ENCODE data around the gene CTNNA1. TPM values are rescaled to one million over a fixed set of nuclear protein-coding genes. Genes with fewer than 3 reads are reported as not detected.
A peak's percentile ranks its signal among the peaks of the same experiment; 100 is the strongest.

CTNNA1 gene
- total RNA-seq, 1 donor from 2014 or later, result 495 TPM

DNA sequence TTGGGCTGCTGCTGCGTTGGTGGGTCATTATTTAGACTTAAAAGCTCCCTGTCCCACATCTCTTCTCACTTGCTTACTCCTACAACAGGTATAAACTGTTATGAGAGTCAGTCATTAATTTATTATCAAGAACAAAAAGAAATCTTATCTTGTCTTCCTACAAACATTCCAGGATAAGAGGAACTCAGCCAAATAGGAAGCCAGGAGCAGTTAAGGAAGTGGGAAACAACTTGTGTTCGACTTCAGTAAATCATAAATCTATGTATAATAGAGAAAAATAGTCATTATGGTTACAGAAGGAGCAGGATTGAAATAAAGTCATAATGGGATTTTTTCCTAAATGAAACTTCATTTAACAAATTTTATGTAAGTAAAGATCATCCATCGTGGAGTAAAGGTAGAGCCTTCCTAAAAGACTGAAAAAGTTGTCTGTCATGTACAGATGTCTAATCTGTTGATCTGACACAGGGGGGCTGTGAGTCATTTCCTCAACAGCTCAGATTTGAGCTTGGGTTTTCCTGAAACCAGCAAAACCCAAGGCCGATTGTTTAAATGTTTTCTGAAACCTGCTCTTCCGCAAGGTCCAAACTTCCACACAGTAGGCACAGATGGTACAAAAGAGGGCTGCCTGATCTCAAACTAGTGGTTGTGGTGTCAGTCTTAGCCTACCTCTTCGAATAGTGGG, 147.2 kb downstream of the CTNNA1 start:
- peak; percentile 62 for DNase-seq (ENCODE audit: low read depth)
- no peak for FAIRE-seq
- Histone ChIP-seq H3K27me3 (ENCODE audit: control insufficient read depth, insufficient read depth, low read length) (no peaks in the 10 kb centered on the region), H3K4me3 (ENCODE audit: low read depth, low read length) (no peak overlapping the region), H3K36me3 (ENCODE audit: control insufficient read depth, insufficient read depth, low read length) (peaks cover 11% of the 10 kb centered on the region)
- TF ChIP-seq, protein P1, sequence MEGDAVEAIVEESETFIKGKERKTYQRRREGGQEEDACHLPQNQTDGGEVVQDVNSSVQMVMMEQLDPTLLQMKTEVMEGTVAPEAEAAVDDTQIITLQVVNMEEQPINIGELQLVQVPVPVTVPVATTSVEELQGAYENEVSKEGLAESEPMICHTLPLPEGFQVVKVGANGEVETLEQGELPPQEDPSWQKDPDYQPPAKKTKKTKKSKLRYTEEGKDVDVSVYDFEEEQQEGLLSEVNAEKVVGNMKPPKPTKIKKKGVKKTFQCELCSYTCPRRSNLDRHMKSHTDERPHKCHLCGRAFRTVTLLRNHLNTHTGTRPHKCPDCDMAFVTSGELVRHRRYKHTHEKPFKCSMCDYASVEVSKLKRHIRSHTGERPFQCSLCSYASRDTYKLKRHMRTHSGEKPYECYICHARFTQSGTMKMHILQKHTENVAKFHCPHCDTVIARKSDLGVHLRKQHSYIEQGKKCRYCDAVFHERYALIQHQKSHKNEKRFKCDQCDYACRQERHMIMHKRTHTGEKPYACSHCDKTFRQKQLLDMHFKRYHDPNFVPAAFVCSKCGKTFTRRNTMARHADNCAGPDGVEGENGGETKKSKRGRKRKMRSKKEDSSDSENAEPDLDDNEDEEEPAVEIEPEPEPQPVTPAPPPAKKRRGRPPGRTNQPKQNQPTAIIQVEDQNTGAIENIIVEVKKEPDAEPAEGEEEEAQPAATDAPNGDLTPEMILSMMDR (IDR thresholded peaks at IDR 0.05; ENCODE audit: insufficient read depth, low read length, severe bottlenecking), result no peak

DNA sequence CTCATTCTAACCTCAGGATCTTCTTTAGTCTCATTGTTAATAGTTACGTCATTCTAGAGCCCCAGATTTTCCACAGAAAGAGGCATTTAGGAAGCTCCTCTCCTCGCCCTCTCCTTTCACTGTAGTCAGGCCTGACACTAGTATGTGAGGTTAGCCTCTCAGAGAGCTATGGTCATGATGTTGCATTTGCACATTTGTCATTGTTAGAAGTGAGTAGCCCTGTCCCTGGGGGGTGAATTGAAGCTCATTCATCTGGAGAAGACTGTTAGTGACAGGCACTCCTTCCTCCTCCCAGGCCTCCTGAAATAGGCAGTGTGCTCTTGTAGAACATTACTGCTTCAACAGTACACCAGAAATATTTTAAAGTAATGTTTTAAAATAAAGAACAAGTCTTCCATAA, 148.5 kb downstream of the CTNNA1 start:
- Histone ChIP-seq H3K4me3 (ENCODE audit: low read depth, low read length) (no peak overlapping the region), H3K36me3 (ENCODE audit: control insufficient read depth, insufficient read depth, low read length) (peaks cover 14% of the 10 kb centered on the region), H3K27me3 (ENCODE audit: control insufficient read depth, insufficient read depth, low read length) (no peaks in the 10 kb centered on the region)
- DNase-seq (ENCODE audit: low read depth), result no peak
- TF ChIP-seq, protein P1 (IDR thresholded peaks at IDR 0.05; ENCODE audit: insufficient read depth, low read length, severe bottlenecking), result no peak
- no peak for FAIRE-seq

DNA sequence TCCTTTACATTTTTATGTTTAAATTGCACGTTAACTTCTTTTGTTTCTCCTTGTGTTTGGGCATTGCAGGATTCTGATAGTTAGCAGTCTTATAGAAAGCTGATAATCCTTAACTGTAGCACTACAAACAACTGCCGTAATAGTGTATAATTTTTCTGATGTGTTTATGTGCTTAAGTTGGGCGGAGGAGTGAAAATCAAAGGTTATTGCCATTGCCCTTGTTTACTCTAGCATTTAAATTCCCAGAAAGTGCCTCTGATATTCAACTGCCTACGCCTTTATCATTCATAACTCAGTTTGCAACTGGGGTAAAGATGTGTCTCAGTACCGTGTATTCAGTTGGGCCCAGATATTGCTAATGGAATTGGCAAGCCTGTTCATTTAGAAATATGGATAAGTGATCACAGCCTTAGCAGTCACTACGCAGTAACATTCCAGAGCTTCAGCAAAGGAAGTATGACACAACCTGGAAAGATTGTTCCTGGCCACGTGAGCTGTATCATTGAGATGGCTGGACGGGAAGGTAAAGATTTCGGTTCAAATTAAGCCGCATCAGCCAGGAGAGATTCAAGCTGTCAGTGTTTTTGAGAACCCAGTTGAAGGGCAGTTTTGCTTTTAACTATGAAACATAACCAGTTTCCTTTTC, 150.0 kb downstream of the CTNNA1 start:
- Histone ChIP-seq H3K27me3 (ENCODE audit: control insufficient read depth, insufficient read depth, low read length) (no peaks in the 10 kb centered on the region), H3K4me3 (ENCODE audit: low read depth, low read length) (no peak overlapping the region), H3K36me3 (ENCODE audit: control insufficient read depth, insufficient read depth, low read length) (peaks cover 12% of the 10 kb centered on the region)
- FAIRE-seq (no peak), DNase-seq (ENCODE audit: low read depth) (peak; percentile 55)
- TF ChIP-seq, protein P1 (IDR thresholded peaks at IDR 0.05; ENCODE audit: insufficient read depth, low read length, severe bottlenecking), result no peak

DNA sequence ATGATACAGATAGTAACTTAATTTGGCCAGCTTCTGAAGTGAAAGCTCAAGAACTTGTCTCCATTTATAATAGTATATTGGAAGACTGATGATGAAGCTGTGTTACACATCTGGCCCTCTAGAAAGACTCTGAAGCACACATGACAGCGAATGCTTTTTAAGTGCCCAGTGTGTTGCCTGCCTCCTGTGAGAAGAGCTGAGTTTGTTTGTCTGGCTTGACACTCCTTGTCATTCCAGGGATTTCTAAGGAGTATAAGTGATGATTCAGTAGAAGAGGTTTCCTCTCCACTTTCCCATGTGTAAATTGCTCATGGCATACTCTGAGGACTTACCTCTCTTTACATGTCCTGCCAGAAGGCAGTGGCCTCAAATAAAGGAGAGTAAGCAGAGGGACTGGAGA, 152.3 kb downstream of the CTNNA1 start:
- FAIRE-seq, result no peak
- DNase-seq (ENCODE audit: low read depth), result peak; percentile 68

DNA sequence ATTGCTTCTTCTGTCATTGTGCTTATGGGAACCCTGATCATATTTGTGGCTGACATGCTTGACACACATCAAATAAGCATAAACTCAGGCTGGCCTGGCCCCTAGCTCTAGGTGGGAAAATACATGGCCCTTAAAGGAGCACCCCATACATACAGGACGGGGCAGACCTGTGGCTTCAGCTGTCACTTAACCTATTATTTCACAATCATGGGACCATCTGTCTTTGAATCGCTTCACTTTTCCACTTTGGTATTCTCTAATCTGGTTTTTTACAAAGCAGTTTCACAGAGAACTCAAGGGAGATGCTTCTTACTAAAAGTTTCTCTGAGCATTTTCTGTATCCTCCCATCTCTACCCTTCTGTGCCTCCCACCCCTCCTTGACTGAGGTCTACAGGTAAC, 156.5 kb downstream of the CTNNA1 start:
- Histone ChIP-seq H3K27me3 (ENCODE audit: control insufficient read depth, insufficient read depth, low read length) (no peaks in the 10 kb centered on the region), H3K4me3 (ENCODE audit: low read depth, low read length) (no peak overlapping the region), H3K36me3 (ENCODE audit: control insufficient read depth, insufficient read depth, low read length) (peaks cover 7% of the 10 kb centered on the region)
- TF ChIP-seq, protein P1 (IDR thresholded peaks at IDR 0.05; ENCODE audit: insufficient read depth, low read length, severe bottlenecking), result no peak
- FAIRE-seq, result no peak
- DNase-seq (ENCODE audit: low read depth), result no peak

More for the DNA sequence above, 152.3 kb downstream of the CTNNA1 start:
- no peaks in the 10 kb centered on the region for H3K27me3 ChIP-seq (ENCODE audit: control insufficient read depth, insufficient read depth, low read length)
- TF ChIP-seq, protein P1 (IDR thresholded peaks at IDR 0.05; ENCODE audit: insufficient read depth, low read length, severe bottlenecking), result no peak
- H3K36me3 ChIP-seq (ENCODE audit: control insufficient read depth, insufficient read depth, low read length), result peaks cover 15% of the 10 kb centered on the region
- no peak overlapping the region for H3K4me3 ChIP-seq (ENCODE audit: low read depth, low read length)
